Testis (tissue), 3 donors: ENCODE results near the gene ABHD12. TPM values are rescaled to one million over a fixed set of nuclear protein-coding genes. Genes with fewer than 3 reads are reported as not detected.

ENCODE experiments used
- DNase-seq: peaks from one replicate; pipeline ENCODE4 v3.0.0-alpha.2; 2019
- H3K27ac ChIP-seq, 2 donors: fragments of 200-600 bp; sonication (generic); one replicate each; pipeline ENCODE4 v1.5.1; 2019
- H3K27me3 ChIP-seq: fragments of 200-600 bp; sonication (generic); one replicate; pipeline ENCODE4 v1.5.1; 2019
- H3K36me3 ChIP-seq: fragments of 200-600 bp; sonication (generic); one replicate; pipeline ENCODE4 v1.5.1; 2017; ENCODE audit warnings: low read depth; ENCODE audit errors: missing control alignments
- H3K4me1 ChIP-seq: fragments of 200-600 bp; sonication (generic); one replicate; pipeline ENCODE4 v1.5.1; 2019
- H3K4me3 ChIP-seq, 2 donors: fragments of 200-600 bp; sonication (generic); one replicate each; pipeline ENCODE4 v1.5.1; 2017 to 2019
- H3K9me3 ChIP-seq: fragments of 200-600 bp; sonication (generic); one replicate; pipeline ENCODE4 v1.5.1; 2017
- CTCF ChIP-seq, 3 experiments: fragments of 450-650 bp in 2 of 3; fragments of 200-600 bp in 1 of 3; sonication (generic) in 1 of 3; IDR thresholded peaks; one replicate each; pipeline ENCODE4 v1.5.1; 2016 to 2019; ENCODE audit warnings: antibody characterized with exemption in 3 of 3, mild to moderate bottlenecking in 2 of 3, moderate library complexity in 1 of 3
- POLR2A ChIP-seq: fragments of 450-650 bp; IDR thresholded peaks from one replicate; pipeline ENCODE4 v1.6.1; 2017; ENCODE audit warnings: antibody characterized with exemption, mild to moderate bottlenecking, moderate library complexity
- WGBS, 2 donors: methylation state at CpG; one replicate each; pipeline ENCODE4 v1.1.5; 2018; 5-methylcytosine and 5-hydroxymethylcytosine counted together
- intact Hi-C: fragments of 100-400 bp; cut with DNase I; formaldehyde crosslinking; loops from one replicate; pipeline ENCODE4 v1.15.1; 2023; ENCODE audit warnings: low total_unique reads
- polyA plus RNA-seq: library from polyadenylated mRNA; stranded (reverse); fragments of 350-450 nt; fragmentation: Illumina TruSeq; extraction: RNeasy Lipid Tissue Mini Kit (QIAGEN cat#74804); gene quantifications from one replicate; pipeline ENCODE4 v1.2.3, GENCODE V29; 2014; ENCODE audit warnings: low read depth, low replicate concordance; ENCODE audit not compliant: insufficient read depth
- total RNA-seq, 2 donors: library from RNA; depleted of rRNA; stranded (reverse); fragments of >200 nt; gene quantifications; one replicate each; pipeline ENCODE4 v1.2.3, GENCODE V29; 2016

Gene ABHD12
- total and polyA plus RNA-seq, 3 donors from 2014 or later, result 40.8 to 51.5 (median 47.5) TPM

GRCh38 chr20:25291432-25292133 lies 99.1 kb downstream of the ABHD12 start:
- H3K36me3 ChIP-seq, result no peaks in the 10 kb centered on the region
- no peak overlapping the region for H3K4me3 ChIP-seq
- H3K4me1 ChIP-seq, result peaks cover 27% of the 10 kb centered on the region
- no peak for DNase-seq
- H3K27ac ChIP-seq, result peak overlapping the region in 1 of 2 donors; percentile 66
- H3K27me3 ChIP-seq, result no peaks in the 10 kb centered on the region
- 54% methylated on average over 25 of the region's 26 CpGs; no CpG with 5 or more reads in 1 of the 2 donors for WGBS, 2 donors
- intact Hi-C loops, result loop anchor here (10.0 kb wide), 1 partner anchor 103 kb away; the partner anchor contains the start of gene ABHD12
- no peaks in the 10 kb centered on the region for H3K9me3 ChIP-seq
- TF ChIP-seq POLR2A (no peak), CTCF (IDR thresholded peaks at IDR 0.05) (no peak)

GRCh38 chr20:25290646-25291431 lies 99.8 kb downstream of the ABHD12 start:
- H3K4me3 ChIP-seq, result no peak overlapping the region
- no peaks in the 10 kb centered on the region for H3K36me3 ChIP-seq
- TF ChIP-seq CTCF (IDR thresholded peaks at IDR 0.05) (no peak), POLR2A (no peak)
- intact Hi-C loops, result loop anchor here (10.0 kb wide), 1 partner anchor 104 kb away; the partner anchor contains the start of gene ABHD12
- no peaks in the 10 kb centered on the region for H3K27me3 ChIP-seq
- peak overlapping the region in 1 of 2 donors; percentile 66 for H3K27ac ChIP-seq
- 83 to 90% methylated on average over 16 to 22 of the region's 22 CpGs for WGBS, 2 donors
- H3K4me1 ChIP-seq, result peaks cover 20% of the 10 kb centered on the region
- DNase-seq, result no peak
- H3K9me3 ChIP-seq, result no peaks in the 10 kb centered on the region

GRCh38 chr20:25289886-25290597 lies 100.6 kb downstream of the ABHD12 start:
- no peak overlapping the region for H3K4me3 ChIP-seq
- 94% methylated on average over 24 of the region's 24 CpGs for WGBS, 2 donors
- H3K9me3 ChIP-seq, result no peaks in the 10 kb centered on the region
- H3K27me3 ChIP-seq, result no peaks in the 10 kb centered on the region
- DNase-seq, result no peak
- intact Hi-C loops, result loop anchor here (10.0 kb wide), 1 partner anchor 105 kb away; the partner anchor contains the start of gene ABHD12
- no peak overlapping the region for H3K27ac ChIP-seq
- H3K36me3 ChIP-seq, result no peaks in the 10 kb centered on the region
- no peak for TF ChIP-seq POLR2A
- peaks cover 12% of the 10 kb centered on the region for H3K4me1 ChIP-seq

GRCh38 chr20:25288291-25289181 lies 102.1 kb downstream of the ABHD12 start:
- H3K36me3 ChIP-seq, result no peaks in the 10 kb centered on the region
- H3K4me3 ChIP-seq, result no peak overlapping the region
- TF ChIP-seq POLR2A, result no peak
- TF ChIP-seq CTCF (IDR thresholded peaks at IDR 0.05), result no peak
- no peaks in the 10 kb centered on the region for H3K27me3 ChIP-seq
- no peak overlapping the region for H3K27ac ChIP-seq
- WGBS, 2 donors, result 92 to 93% methylated on average over 12 to 22 of the region's 22 CpGs
- H3K9me3 ChIP-seq, result no peaks in the 10 kb centered on the region
- H3K4me1 ChIP-seq, result peaks cover 12% of the 10 kb centered on the region
- intact Hi-C loops, result no loop called here
- DNase-seq, result no peak
